LNCaP clone FGC (cell line): ENCODE data around the gene HSP90AB1.

Source experiments
- DNase-seq: peaks from one replicate; pipeline ENCODE4 v3.0.0-alpha.2; 2011; ENCODE audit warnings: low read depth
- H3K4me3 ChIP-seq: 2 replicates; pipeline ENCODE4 v1.5.1; 2011; ENCODE audit warnings: mild to moderate bottlenecking, low read depth, low read length, control low read depth
- TF ChIP-seq, protein P1 (sequence below): IDR thresholded peaks from 2 replicates; pipeline ENCODE4 v1.5.1; 2012; ENCODE audit warnings: mild to moderate bottlenecking; ENCODE audit not compliant: control insufficient read depth, insufficient read depth; ENCODE audit errors: extremely low read depth

The HSP90AB1 gene

DNA sequence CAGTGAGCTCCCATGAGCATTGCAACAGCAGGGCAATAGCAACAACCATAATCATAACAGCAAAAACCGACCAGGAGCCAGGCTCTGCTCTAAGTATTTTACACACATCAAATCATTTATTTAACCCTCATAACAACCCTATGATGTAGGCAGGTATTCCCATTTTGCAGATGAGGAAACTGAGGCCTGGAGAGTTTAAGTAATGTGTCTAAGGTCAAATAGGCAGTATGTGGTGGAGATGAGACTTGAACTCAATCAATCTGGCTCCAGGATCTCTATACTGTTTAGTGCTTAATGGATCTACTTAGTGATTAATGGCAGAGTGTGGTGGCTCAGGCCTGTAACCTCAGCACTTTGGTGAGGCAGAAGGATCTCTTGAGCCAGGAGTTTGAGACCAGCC, 26.7 kb downstream of the HSP90AB1 start:
- H3K4me3 ChIP-seq = no peak overlapping the region
- TF ChIP-seq, protein P1, sequence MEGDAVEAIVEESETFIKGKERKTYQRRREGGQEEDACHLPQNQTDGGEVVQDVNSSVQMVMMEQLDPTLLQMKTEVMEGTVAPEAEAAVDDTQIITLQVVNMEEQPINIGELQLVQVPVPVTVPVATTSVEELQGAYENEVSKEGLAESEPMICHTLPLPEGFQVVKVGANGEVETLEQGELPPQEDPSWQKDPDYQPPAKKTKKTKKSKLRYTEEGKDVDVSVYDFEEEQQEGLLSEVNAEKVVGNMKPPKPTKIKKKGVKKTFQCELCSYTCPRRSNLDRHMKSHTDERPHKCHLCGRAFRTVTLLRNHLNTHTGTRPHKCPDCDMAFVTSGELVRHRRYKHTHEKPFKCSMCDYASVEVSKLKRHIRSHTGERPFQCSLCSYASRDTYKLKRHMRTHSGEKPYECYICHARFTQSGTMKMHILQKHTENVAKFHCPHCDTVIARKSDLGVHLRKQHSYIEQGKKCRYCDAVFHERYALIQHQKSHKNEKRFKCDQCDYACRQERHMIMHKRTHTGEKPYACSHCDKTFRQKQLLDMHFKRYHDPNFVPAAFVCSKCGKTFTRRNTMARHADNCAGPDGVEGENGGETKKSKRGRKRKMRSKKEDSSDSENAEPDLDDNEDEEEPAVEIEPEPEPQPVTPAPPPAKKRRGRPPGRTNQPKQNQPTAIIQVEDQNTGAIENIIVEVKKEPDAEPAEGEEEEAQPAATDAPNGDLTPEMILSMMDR = no peak
- DNase-seq = no peak

DNA sequence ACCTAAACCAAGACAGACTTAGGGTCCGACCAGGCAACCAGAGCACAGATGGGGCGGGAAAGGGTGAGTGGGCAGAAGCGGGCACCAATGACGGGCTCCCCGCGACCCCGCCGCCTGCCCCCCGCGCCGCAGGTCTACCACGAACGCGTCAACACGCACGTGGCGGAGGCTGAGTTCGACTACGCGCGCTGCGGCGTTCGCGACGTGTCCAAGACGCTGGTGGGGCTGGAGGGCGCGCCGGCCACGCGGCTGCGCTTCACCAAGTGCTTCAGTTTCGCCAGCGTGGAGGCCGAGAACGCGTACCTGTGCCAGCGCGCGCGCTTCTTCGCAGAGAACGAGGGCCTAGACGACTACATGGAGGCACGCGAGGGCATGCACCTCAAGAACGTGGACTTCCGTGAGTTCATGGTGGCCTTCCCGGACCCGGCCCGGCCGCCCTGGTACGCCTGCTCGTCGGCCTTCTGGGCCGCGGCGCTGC, 28.4 kb downstream of the HSP90AB1 start:
- DNase-seq = no peak
- no peak overlapping the region for H3K4me3 ChIP-seq
- TF ChIP-seq, protein P1 = no peak

DNA sequence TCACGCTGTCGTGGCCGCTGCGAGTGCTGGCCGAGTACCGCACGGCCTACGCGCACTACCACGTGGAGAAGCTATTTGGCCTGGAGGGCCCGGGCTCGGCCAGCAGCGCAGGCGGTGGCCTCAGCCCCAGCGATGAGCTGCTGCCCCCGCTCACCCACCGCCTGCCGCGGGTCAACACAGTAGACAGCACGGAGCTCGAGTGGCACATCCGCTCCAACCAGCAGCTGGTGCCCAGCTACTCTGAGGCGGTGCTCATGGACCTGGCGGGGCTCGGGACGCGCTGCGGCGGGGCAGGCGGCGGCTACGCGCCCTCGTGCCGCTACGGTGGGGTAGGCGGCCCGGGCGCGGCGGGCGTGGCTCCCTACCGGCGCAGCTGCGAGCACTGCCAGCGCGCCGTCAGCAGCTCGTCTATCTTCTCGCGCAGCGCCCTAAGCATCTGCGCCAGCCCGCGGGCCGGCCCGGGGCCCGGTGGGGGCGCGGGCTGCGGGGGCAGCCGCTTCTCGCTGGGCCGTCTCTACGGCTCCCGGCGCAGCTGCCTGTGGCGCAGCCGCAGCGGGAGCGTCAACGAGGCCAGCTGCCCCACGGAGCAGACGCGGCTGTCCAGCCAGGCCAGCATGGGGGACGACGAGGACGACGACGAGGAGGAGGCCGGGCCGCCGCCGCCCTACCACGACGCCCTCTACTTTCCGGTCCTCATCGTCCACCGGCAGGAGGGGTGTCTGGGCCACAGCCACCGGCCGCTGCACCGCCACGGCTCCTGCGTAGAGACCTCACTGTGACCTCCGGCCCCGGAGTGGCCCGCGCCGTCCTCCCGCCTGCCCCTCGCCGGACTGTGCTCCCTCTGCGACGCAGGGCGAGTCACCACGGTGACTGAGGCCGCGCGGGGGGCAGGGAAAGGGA, 29.1 kb downstream of the HSP90AB1 start:
- no peak overlapping the region for H3K4me3 ChIP-seq
- no peak for DNase-seq
- TF ChIP-seq, protein P1 = no peak

DNA sequence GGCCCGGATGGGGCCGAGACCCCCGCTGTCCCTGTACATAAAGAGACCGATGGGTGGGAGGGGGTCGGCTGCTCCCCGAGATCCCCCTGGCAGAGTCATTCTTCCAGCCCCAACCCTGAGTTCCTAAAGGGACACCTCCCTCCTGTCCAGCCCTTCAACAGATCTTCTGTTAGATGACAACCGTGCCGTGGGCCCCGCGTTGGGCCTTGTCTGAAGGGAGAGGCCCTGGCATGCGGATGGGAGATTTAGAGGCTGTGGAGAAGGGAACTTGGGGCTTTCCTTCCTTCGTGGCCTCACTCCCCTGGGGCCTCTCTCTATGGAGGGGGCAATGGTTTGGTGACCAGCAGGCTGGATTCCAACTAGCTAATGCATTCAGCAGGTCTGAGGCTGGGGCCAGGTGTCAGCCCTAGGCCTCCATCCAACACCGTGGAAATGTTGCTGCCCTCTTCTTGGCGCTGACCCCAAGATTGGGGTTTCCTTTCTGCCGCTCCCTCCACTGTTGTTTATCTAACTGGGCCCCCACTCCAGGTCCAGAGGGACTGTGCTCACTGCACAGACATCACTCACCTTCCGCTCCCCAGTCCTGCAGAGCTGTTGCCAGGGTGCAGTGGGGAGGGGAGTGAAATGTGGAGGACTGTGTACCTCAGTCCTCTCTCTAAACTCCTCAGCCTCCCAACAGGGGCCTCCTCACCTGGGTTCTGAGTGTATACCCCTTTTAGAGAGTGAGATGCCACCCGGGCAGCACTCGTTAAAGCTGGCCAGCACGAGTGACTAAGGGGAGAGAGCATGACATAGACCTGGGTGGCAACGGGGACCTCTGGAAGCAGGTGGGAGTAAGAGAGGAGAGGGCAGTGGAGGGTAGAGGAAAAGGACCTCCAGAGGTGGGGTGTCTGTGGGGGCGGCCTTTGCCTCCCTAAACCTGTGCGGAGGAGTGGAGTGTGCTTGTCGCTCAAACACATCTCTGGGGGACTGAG, 30.1 kb downstream of the HSP90AB1 start:
- no peak overlapping the region for H3K4me3 ChIP-seq
- TF ChIP-seq, protein P1 = no peak
- DNase-seq = no peak

DNA sequence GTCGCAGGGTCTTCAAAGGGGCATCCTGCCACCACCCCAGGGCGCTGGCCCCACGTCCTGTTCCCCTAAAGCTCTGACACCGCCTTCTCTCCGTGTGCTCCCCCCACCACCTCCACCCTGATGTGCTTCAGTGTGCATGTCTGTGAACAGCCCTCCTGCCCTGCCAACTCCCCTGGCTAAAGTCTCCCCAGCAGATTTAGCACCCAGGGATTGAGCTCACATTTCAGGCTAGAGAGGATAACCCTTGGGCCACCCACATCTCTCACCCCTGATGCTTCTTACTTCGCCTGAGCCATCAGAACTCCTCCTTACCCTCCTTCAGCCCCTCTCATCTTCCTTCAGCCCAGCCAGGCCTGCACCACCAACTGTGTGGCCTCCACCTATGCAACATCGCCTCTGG, 30.9 kb downstream of the HSP90AB1 start:
- TF ChIP-seq, protein P1 = no peak
- DNase-seq = no peak

DNA sequence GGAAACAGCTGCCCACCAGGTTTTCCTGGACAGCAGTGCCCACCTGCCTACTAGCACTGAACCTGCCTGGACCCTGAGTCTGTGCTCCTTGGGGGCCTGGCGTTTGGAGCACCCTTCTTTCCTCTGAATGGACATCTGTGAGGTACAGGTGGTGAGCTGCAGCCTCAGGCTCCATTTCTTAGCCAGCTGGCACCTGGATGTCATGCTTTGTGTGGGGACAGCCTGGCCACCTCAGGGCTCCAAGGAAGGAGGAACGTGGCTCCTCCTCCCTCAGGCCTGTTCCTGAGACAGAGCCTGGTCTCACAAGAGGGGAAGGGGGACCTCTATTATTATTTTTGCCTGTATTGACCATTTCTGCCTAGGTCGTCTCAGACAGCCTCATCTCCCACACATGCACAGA, 31.4 kb downstream of the HSP90AB1 start:
- no peak for DNase-seq
- H3K4me3 ChIP-seq = no peak overlapping the region
- TF ChIP-seq, protein P1 = no peak

More for the DNA sequence above, 30.9 kb downstream of the HSP90AB1 start:
- H3K4me3 ChIP-seq = no peak overlapping the region
